HG03520 (cell line): ENCODE measurements around the gene OOEP.

ENCODE experiments used
- ATAC-seq: cut with Tn5 transposase; IDR thresholded peaks from one replicate; pipeline ENCODE4 v1.9.1; 2021; ENCODE audit warnings: mild to moderate bottlenecking, moderate library complexity; ENCODE audit not compliant: unreplicated experiment

The OOEP gene

GRCh38 chr6:73367761-73368355 lies 1.8 kb downstream of the OOEP start:
- no peak for ATAC-seq

GRCh38 chr6:73364549-73364948 lies 5.1 kb downstream of the OOEP start:
- ATAC-seq: no peak

- no peak for ATAC-seq
These were observed 5.6 kb downstream of the OOEP start for GRCh38 chr6:73364121-73364520.

- no peak for ATAC-seq
These were observed 6.2 kb downstream of the OOEP start for GRCh38 chr6:73363537-73363875.

GRCh38 chr6:73362869-73363536 lies 6.7 kb downstream of the OOEP start:
- ATAC-seq: no peak

GRCh38 chr6:73362358-73362757 lies 7.3 kb downstream of the OOEP start, which contains the start of gene KHDC3L:
Gene KHDC3L, plus strand, starts transcription at chr6:73362658. Its CDS starts 72 bp downstream, at chr6:73362730.
- no peak for ATAC-seq

- ATAC-seq: no peak
These were observed 15.8 kb downstream of the OOEP start, which contains the start of gene DPPA5 for GRCh38 chr6:73353636-73354593. Gene DPPA5, minus strand, starts transcription at chr6:73354276. Its CDS starts 51 bp downstream, at chr6:73354225.

- ATAC-seq: no peak
These were observed 20.4 kb downstream of the OOEP start for GRCh38 chr6:73349311-73349710.

GRCh38 chr6:73348550-73349204 lies 21.0 kb downstream of the OOEP start:
- ATAC-seq: no peak

- ATAC-seq: no peak
These were observed 26.5 kb downstream of the OOEP start for GRCh38 chr6:73343164-73343563.

GRCh38 chr6:73342174-73342573 lies 27.5 kb downstream of the OOEP start:
- no peak for ATAC-seq

- no peak for ATAC-seq
These were observed 28.4 kb downstream of the OOEP start for GRCh38 chr6:73341335-73341734.

- ATAC-seq: no peak
These were observed 29.6 kb downstream of the OOEP start for GRCh38 chr6:73340048-73340447.

- no peak for ATAC-seq
These were observed 30.4 kb downstream of the OOEP start for GRCh38 chr6:73339340-73339739.

- ATAC-seq: peak; percentile 55
These were observed 40.5 kb downstream of the OOEP start for GRCh38 chr6:73329201-73329600.

GRCh38 chr6:73328790-73329189 lies 40.9 kb downstream of the OOEP start:
- ATAC-seq: no peak

GRCh38 chr6:73325656-73326055 lies 44.0 kb downstream of the OOEP start:
- no peak for ATAC-seq

GRCh38 chr6:73323323-73323722 lies 46.4 kb downstream of the OOEP start:
- ATAC-seq: no peak
